ENCODE results near the gene POM121L2.

The POM121L2 gene

GRCh38 chr6:27312146-27312949, at the start of gene POM121L2:
Gene POM121L2 (minus strand): TSS chr6:27312273. CDS start chr6:27312170, 103 bp downstream.
- peak; percentile 48 to 75 for DNase-seq (ENCODE audit: low read depth in 1 of 2, low spot score in 1 of 2)
- no peak for TF ChIP-seq JUND (IDR thresholded peaks at IDR 0.05; ENCODE audit: low read depth)
- in situ Hi-C loops (cut with HindIII; ENCODE audit: low pct_unique_long_range_greater_than_20kb, low sequenced_read_pairs), result no loop called here

- DNase-seq (ENCODE audit: low read depth in 1 of 2, low spot score in 1 of 2), result no peak
- TF ChIP-seq JUND (IDR thresholded peaks at IDR 0.05; ENCODE audit: low read depth), result no peak
- in situ Hi-C loops (cut with HindIII; ENCODE audit: low pct_unique_long_range_greater_than_20kb, low sequenced_read_pairs), result no loop called here
These were observed 47.2 kb upstream of the POM121L2 start for GRCh38 chr6:27359231-27359630.

GRCh38 chr6:27358786-27359185, 46.7 kb upstream of the POM121L2 start:
- no peak for DNase-seq (ENCODE audit: low read depth in 1 of 2, low spot score in 1 of 2)
- TF ChIP-seq JUND (IDR thresholded peaks at IDR 0.05; ENCODE audit: low read depth), result no peak
- in situ Hi-C loops (cut with HindIII; ENCODE audit: low pct_unique_long_range_greater_than_20kb, low sequenced_read_pairs), result no loop called here

GRCh38 chr6:27352850-27353249, 40.8 kb upstream of the POM121L2 start:
- DNase-seq (ENCODE audit: low read depth in 1 of 2, low spot score in 1 of 2), result no peak
- in situ Hi-C loops (cut with HindIII; ENCODE audit: low pct_unique_long_range_greater_than_20kb, low sequenced_read_pairs), result no loop called here
- TF ChIP-seq JUND (IDR thresholded peaks at IDR 0.05; ENCODE audit: low read depth), result no peak

- in situ Hi-C loops (cut with HindIII; ENCODE audit: low pct_unique_long_range_greater_than_20kb, low sequenced_read_pairs), result no loop called here
- DNase-seq (ENCODE audit: low read depth in 1 of 2, low spot score in 1 of 2), result no peak
- no peak for TF ChIP-seq JUND (IDR thresholded peaks at IDR 0.05; ENCODE audit: low read depth)
These were observed 22.1 kb upstream of the POM121L2 start for GRCh38 chr6:27334141-27334540.

- no peak for TF ChIP-seq JUND (IDR thresholded peaks at IDR 0.05; ENCODE audit: low read depth)
- in situ Hi-C loops (cut with HindIII; ENCODE audit: low pct_unique_long_range_greater_than_20kb, low sequenced_read_pairs), result no loop called here
- no peak for DNase-seq (ENCODE audit: low read depth in 1 of 2, low spot score in 1 of 2)
These were observed 21.6 kb upstream of the POM121L2 start for GRCh38 chr6:27333642-27334040.

- in situ Hi-C loops (cut with HindIII; ENCODE audit: low pct_unique_long_range_greater_than_20kb, low sequenced_read_pairs), result no loop called here
- no peak for TF ChIP-seq JUND (IDR thresholded peaks at IDR 0.05; ENCODE audit: low read depth)
- DNase-seq (ENCODE audit: low read depth in 1 of 2, low spot score in 1 of 2), result peak in 1 of 2 experiments; percentile 46
These were observed 20.9 kb upstream of the POM121L2 start for GRCh38 chr6:27332692-27333641.

- in situ Hi-C loops (cut with HindIII; ENCODE audit: low pct_unique_long_range_greater_than_20kb, low sequenced_read_pairs), result no loop called here
- DNase-seq (ENCODE audit: low read depth in 1 of 2, low spot score in 1 of 2), result peak in 1 of 2 experiments; percentile 64
- no peak for TF ChIP-seq JUND (IDR thresholded peaks at IDR 0.05; ENCODE audit: low read depth)
These were observed 15.1 kb upstream of the POM121L2 start for GRCh38 chr6:27327023-27327738.

- in situ Hi-C loops (cut with HindIII; ENCODE audit: low pct_unique_long_range_greater_than_20kb, low sequenced_read_pairs), result no loop called here
- no peak for DNase-seq (ENCODE audit: low read depth in 1 of 2, low spot score in 1 of 2)
- TF ChIP-seq JUND (IDR thresholded peaks at IDR 0.05; ENCODE audit: low read depth), result no peak
These were observed 9.8 kb upstream of the POM121L2 start for GRCh38 chr6:27321901-27322300.

GRCh38 chr6:27321370-27321769, 9.3 kb upstream of the POM121L2 start:
- TF ChIP-seq JUND (IDR thresholded peaks at IDR 0.05; ENCODE audit: low read depth), result no peak
- in situ Hi-C loops (cut with HindIII; ENCODE audit: low pct_unique_long_range_greater_than_20kb, low sequenced_read_pairs), result no loop called here
- no peak for DNase-seq (ENCODE audit: low read depth in 1 of 2, low spot score in 1 of 2)

- DNase-seq (ENCODE audit: low read depth in 1 of 2, low spot score in 1 of 2), result no peak
- in situ Hi-C loops (cut with HindIII; ENCODE audit: low pct_unique_long_range_greater_than_20kb, low sequenced_read_pairs), result no loop called here
- no peak for TF ChIP-seq JUND (IDR thresholded peaks at IDR 0.05; ENCODE audit: low read depth)
These were observed 6.9 kb upstream of the POM121L2 start for GRCh38 chr6:27318973-27319372.

GRCh38 chr6:27314046-27314445, 2.0 kb upstream of the POM121L2 start:
- in situ Hi-C loops (cut with HindIII; ENCODE audit: low pct_unique_long_range_greater_than_20kb, low sequenced_read_pairs), result no loop called here
- no peak for DNase-seq (ENCODE audit: low read depth in 1 of 2, low spot score in 1 of 2)
- TF ChIP-seq JUND (IDR thresholded peaks at IDR 0.05; ENCODE audit: low read depth), result no peak

All from T47D (cell line).